ENCODE results near the gene CLN6.

CLN6 gene

DNA sequence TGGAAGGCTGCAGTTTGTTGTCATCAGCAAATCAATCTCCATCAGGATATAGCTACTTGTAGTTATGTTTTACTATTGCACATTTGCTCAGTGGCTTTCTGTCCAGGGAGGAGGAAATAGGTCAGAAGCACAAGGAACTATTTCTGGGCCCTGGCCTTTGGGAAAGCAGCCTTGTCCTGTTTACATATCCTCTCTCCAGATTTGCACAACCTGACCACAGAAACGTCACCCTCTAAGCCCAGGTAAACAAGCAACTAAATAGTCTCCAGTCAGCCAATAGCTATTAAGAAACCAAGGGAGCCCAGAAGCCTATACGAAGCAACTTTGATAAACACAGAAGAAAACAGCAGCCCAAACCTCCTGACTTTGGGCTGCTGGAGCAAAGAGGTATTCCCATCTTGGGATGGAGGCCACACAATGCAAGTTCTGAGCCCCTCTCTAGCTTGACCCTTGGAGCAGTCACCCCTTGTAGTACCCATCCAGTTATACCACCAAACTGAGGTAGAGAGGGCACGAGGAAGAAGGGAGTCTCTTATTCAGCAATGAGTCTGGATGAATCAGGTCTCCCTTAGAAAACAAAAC, 45.7 kb upstream of the CLN6 start:
- no peak overlapping the region for H3K4me3 ChIP-seq (ENCODE audit: low read depth, low read length)
- TF ChIP-seq, protein P1, sequence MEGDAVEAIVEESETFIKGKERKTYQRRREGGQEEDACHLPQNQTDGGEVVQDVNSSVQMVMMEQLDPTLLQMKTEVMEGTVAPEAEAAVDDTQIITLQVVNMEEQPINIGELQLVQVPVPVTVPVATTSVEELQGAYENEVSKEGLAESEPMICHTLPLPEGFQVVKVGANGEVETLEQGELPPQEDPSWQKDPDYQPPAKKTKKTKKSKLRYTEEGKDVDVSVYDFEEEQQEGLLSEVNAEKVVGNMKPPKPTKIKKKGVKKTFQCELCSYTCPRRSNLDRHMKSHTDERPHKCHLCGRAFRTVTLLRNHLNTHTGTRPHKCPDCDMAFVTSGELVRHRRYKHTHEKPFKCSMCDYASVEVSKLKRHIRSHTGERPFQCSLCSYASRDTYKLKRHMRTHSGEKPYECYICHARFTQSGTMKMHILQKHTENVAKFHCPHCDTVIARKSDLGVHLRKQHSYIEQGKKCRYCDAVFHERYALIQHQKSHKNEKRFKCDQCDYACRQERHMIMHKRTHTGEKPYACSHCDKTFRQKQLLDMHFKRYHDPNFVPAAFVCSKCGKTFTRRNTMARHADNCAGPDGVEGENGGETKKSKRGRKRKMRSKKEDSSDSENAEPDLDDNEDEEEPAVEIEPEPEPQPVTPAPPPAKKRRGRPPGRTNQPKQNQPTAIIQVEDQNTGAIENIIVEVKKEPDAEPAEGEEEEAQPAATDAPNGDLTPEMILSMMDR (IDR thresholded peaks at IDR 0.05; ENCODE audit: borderline replicate concordance, insufficient read depth, low read depth, low read length) = no peak

DNA sequence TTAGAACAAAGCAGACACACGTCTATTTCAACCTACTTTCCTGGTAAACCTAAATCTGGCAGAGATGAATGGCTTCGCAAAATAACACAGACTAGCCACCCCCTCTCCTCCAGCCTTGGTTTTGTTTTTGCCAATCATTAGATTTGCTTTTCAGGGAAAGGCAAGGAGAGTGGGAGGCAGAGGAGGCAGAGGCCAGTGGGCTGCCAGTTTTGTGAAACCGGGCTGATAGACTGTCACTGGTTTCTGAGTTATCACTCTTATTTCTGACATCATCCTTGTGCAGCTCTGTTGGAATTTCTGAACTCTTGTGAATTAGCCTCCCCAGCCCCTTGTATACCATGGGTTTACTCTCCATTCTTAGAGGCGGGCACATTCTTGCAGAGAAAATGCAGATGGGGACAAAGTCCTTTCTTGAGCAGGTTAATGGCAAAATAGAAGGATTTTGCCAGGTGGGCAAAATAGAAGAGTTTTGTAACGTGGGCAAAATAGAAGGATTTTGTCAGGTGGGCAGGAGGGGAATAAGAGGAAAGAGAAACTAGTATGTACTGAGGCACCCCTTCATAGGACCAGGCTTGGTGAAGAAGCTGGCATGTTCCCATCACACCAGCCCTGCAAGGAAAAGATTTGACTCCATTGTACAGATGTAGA, 44.8 kb upstream of the CLN6 start:
- H3K4me3 ChIP-seq (ENCODE audit: low read depth, low read length) = no peak overlapping the region
- TF ChIP-seq, protein P1 (IDR thresholded peaks at IDR 0.05; ENCODE audit: borderline replicate concordance, insufficient read depth, low read depth, low read length) = no peak

DNA sequence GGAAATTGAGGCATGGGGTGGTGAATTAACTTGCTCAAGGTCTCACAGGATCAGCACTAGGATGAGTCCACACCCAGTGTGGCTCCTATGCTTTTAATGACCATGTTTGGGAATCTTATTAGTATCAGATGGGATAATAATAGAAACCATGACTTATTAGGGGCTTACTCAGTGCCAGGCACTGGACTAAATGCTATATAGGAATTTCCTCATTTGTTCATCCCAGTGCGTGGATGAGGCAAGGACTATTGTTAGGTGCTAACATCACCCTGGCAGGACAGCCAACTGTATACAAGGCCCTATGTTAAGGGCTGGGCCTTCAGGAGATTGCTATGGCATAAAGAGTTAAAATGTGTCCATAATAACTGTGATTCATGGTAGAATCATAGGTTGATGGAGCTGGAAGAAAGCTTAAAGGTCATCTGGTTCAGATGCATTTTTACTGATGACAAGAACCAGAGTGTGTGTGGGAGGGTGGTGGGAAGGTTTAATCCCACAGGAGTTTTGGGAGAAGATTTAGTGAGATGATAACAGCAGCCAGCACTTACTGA, 43.3 kb upstream of the CLN6 start:
- TF ChIP-seq, protein P1 (IDR thresholded peaks at IDR 0.05; ENCODE audit: borderline replicate concordance, insufficient read depth, low read depth, low read length) = no peak
- no peak overlapping the region for H3K4me3 ChIP-seq (ENCODE audit: low read depth, low read length)

DNA sequence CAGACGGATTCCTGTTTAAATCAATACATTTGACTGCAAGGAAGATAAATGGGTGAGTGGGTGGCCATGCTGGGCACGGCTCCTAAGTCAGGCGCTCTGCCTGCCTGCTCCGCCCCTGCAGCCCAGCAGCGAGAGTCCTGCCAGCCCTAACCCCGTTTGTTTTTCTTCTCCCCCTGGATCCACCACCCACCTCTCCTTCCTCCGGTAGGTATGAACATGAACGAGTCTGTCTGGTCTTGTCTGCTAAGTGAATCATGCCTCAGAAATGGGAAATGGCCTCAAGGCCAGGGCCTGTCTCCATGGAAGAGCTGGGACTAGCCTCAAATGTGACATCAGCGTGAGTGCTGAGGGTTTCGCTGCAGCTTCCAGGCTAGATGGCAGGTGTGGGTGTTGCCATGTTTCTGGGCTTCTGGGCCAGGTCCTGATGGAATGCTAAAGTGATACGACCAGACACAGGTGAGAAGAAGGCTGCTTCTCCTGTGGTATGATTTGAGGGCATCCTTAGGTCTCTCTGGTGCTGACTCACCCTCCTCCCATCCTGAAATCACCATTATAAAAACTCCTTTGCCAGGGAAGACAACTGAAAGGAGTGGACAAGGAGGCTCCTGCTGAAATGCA, 42.4 kb upstream of the CLN6 start:
- no peak overlapping the region for H3K4me3 ChIP-seq (ENCODE audit: low read depth, low read length)

DNA sequence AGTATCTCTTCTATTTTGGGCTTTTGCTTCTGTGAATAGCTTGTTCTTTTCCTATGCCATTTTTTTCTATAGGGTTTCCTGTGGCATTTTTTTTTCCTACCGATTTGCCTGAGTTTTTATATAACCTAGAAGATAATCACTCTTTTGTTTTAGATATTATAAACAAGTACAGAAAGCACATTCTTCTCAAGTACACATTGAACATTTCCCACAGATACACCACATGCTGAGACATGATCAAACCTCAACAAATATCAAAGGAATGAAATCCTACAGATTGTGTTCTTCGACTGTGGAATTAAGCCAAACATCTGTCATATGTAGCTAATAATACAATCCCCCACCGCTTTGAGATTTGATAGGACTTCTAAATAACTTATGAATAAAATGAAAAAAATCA, 38.9 kb upstream of the CLN6 start:
- TF ChIP-seq, protein P1 (IDR thresholded peaks at IDR 0.05; ENCODE audit: borderline replicate concordance, insufficient read depth, low read depth, low read length) = no peak
- no peak overlapping the region for H3K4me3 ChIP-seq (ENCODE audit: low read depth, low read length)

More for the DNA sequence above, 42.4 kb upstream of the CLN6 start:
- TF ChIP-seq, protein P1 (IDR thresholded peaks at IDR 0.05; ENCODE audit: borderline replicate concordance, insufficient read depth, low read depth, low read length) = no peak

DNA sequence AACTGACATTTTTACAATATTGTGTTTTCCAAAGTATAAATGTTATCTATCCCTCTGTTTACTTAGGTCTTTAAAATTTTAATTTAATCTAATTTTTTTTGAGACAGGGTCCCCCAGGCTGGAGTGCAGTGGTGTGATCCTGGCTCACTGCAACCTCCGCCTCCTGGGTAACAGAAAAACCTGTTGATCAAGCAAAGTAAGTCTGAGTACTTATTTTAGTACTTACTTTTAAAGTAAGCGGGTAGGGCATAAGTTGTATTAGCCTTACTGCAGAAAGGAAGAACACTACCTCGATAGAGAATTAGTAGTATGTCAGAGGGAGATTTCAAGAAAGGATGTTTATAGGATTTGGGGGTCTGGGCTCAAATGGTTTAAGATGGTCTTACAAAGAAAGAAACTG, 36.1 kb upstream of the CLN6 start:
- TF ChIP-seq, protein P1 (IDR thresholded peaks at IDR 0.05; ENCODE audit: borderline replicate concordance, insufficient read depth, low read depth, low read length) = no peak

More for the DNA sequence above, 36.1 kb upstream of the CLN6 start:
- no peak overlapping the region for H3K4me3 ChIP-seq (ENCODE audit: low read depth, low read length)
